HEK293 (cell line): ENCODE data around the gene C1orf146.

Source experiments
- CTCF ChIA-PET: fragments of 350-600 bp; formaldehyde crosslinking; extraction: SDS; loops from one replicate; lab custom pipeline; 2021; ENCODE audit warnings: antibody characterized with exemption; lab: Yijun Ruan, JAX
- POLR2A ChIA-PET: fragments of 300-600 bp; formaldehyde crosslinking; extraction: SDS; loops from one replicate; lab custom pipeline; 2020; ENCODE audit warnings: antibody characterized with exemption, inconsistent platforms; lab: Yijun Ruan, JAX
- H3K27ac ChIP-seq: fragments of 200-500 bp; sonication (Bioruptor generic); 2 replicates; pipeline ENCODE4 v1.5.1; 2014; ENCODE audit warnings: low read depth, low read length, control low read depth, inconsistent platforms; ENCODE audit errors: extremely low read depth
- H3K36me3 ChIP-seq, 2 experiments: fragments of 200-500 bp in 1 of 2; sonication (Bioruptor generic) in 1 of 2; 1 replicate in 1 of 2; 2 replicates in 1 of 2; pipeline ENCODE4 v1.5.1; 2014 to 2017; ENCODE audit warnings: inconsistent platforms in 2 of 2, low read length in 2 of 2; ENCODE audit not compliant: control insufficient read depth in 2 of 2, insufficient read depth in 1 of 2
- H3K4me1 ChIP-seq: fragments of 200-500 bp; sonication (Bioruptor generic); 2 replicates; pipeline ENCODE4 v1.5.1; 2014; ENCODE audit warnings: mild to moderate bottlenecking, low read length, inconsistent platforms; ENCODE audit not compliant: control insufficient read depth, insufficient read depth
- H3K4me3 ChIP-seq: 2 replicates; pipeline ENCODE4 v1.5.1; 2011; ENCODE audit warnings: low read depth, mild to moderate bottlenecking, control low read depth, low read length, moderate library complexity
- H3K9me3 ChIP-seq: fragments of 200-500 bp; sonication (Bioruptor generic); 2 replicates; pipeline ENCODE4 v1.5.1; 2014; ENCODE audit warnings: low read depth, low read length, inconsistent platforms; ENCODE audit not compliant: control insufficient read depth, insufficient read depth
- HOXC10 ChIP-seq: sonication (generic); formaldehyde crosslinking; IDR thresholded peaks from 2 replicates; pipeline ENCODE4 v1.8.1; 2023; ENCODE audit warnings: mild to moderate bottlenecking, missing genetic modification reagents
- KLF9 ChIP-seq: fragments of 450-650 bp; formaldehyde crosslinking; IDR thresholded peaks from 2 replicates; pipeline ENCODE4 v1.5.1; 2016; ENCODE audit warnings: missing biosample characterization, missing genetic modification characterization, low read depth
- MEIS1 ChIP-seq: sonication (generic); formaldehyde crosslinking; IDR thresholded peaks from 2 replicates; pipeline ENCODE4 v1.8.1; 2022; ENCODE audit warnings: missing genetic modification reagents, mild to moderate bottlenecking, borderline replicate concordance
- MYNN ChIP-seq: fragments of 450-650 bp; formaldehyde crosslinking; IDR thresholded peaks from 2 replicates; pipeline ENCODE4 v1.5.1; 2016; ENCODE audit warnings: missing biosample characterization, missing genetic modification characterization, borderline replicate concordance
- SALL2 ChIP-seq: fragments of 450-650 bp; formaldehyde crosslinking; IDR thresholded peaks from 2 replicates; pipeline ENCODE4 v1.5.0; 2017; ENCODE audit warnings: missing biosample characterization, mild to moderate bottlenecking, missing genetic modification characterization, borderline replicate concordance
- SP3 ChIP-seq: fragments of 450-650 bp; formaldehyde crosslinking; IDR thresholded peaks from 2 replicates; pipeline ENCODE4 v1.5.1; 2016; ENCODE audit warnings: missing biosample characterization, missing genetic modification characterization
- TSHZ1 ChIP-seq: fragments of 450-650 bp; formaldehyde crosslinking; IDR thresholded peaks from 2 replicates; pipeline ENCODE4 v1.5.1; 2016; ENCODE audit warnings: missing biosample characterization, missing genetic modification characterization, borderline replicate concordance
- ZFP69B ChIP-seq: fragments of 450-650 bp; formaldehyde crosslinking; IDR thresholded peaks from 2 replicates; pipeline ENCODE4 v1.5.1; 2016; ENCODE audit warnings: missing biosample characterization, missing genetic modification characterization
- ZIC2 ChIP-seq: fragments of 450-650 bp; formaldehyde crosslinking; IDR thresholded peaks from 2 replicates; pipeline ENCODE4 v1.5.1; 2016; ENCODE audit warnings: missing biosample characterization, missing genetic modification characterization
- ZNF114 ChIP-seq: fragments of 450-650 bp; formaldehyde crosslinking; IDR thresholded peaks from 2 replicates; pipeline ENCODE4 v1.5.0; 2017; ENCODE audit warnings: missing biosample characterization, missing genetic modification characterization
- ZNF133 ChIP-seq: fragments of 450-650 bp; formaldehyde crosslinking; IDR thresholded peaks from 2 replicates; pipeline ENCODE4 v1.5.1; 2016; ENCODE audit warnings: missing biosample characterization, missing genetic modification characterization
- ZNF211 ChIP-seq: fragments of 450-650 bp; formaldehyde crosslinking; IDR thresholded peaks from 2 replicates; pipeline ENCODE4 v1.5.1; 2016; ENCODE audit warnings: low read depth, missing biosample characterization, missing genetic modification characterization
- ZNF239 ChIP-seq: fragments of 450-650 bp; formaldehyde crosslinking; IDR thresholded peaks from 2 replicates; pipeline ENCODE4 v1.5.1; 2016; ENCODE audit warnings: missing biosample characterization, missing genetic modification characterization
- ZNF311 ChIP-seq: fragments of 450-650 bp; formaldehyde crosslinking; IDR thresholded peaks from 2 replicates; pipeline ENCODE4 v1.5.1; 2017; ENCODE audit warnings: missing biosample characterization, missing genetic modification characterization, borderline replicate concordance
- ZNF324 ChIP-seq: fragments of 450-650 bp; formaldehyde crosslinking; IDR thresholded peaks from 2 replicates; pipeline ENCODE4 v1.5.1; 2016; ENCODE audit warnings: missing biosample characterization, missing genetic modification characterization
- ZNF391 ChIP-seq: fragments of 450-650 bp; formaldehyde crosslinking; IDR thresholded peaks from 2 replicates; pipeline ENCODE4 v1.5.1; 2016; ENCODE audit warnings: low read depth, missing biosample characterization, missing genetic modification characterization, borderline replicate concordance
- ZNF449 ChIP-seq: fragments of 450-650 bp; formaldehyde crosslinking; IDR thresholded peaks from 2 replicates; pipeline ENCODE4 v1.5.1; 2017; ENCODE audit warnings: missing biosample characterization, mild to moderate bottlenecking, missing genetic modification characterization, moderate library complexity
- ZNF549 ChIP-seq: fragments of 450-650 bp; IDR thresholded peaks from 2 replicates; pipeline ENCODE4 v1.5.1; 2018; ENCODE audit warnings: missing biosample characterization, missing genetic modification characterization, mild to moderate bottlenecking, inconsistent platforms, moderate library complexity
- ZNF580 ChIP-seq: fragments of 450-650 bp; formaldehyde crosslinking; IDR thresholded peaks from 2 replicates; pipeline ENCODE4 v1.5.1; 2016; ENCODE audit warnings: missing biosample characterization, missing genetic modification characterization
- ZNF621 ChIP-seq: fragments of 450-650 bp; formaldehyde crosslinking; IDR thresholded peaks from 2 replicates; pipeline ENCODE4 v1.5.1; 2017; ENCODE audit warnings: missing biosample characterization, missing genetic modification characterization
- ZNF645 ChIP-seq: fragments of 450-650 bp; formaldehyde crosslinking; IDR thresholded peaks from 2 replicates; pipeline ENCODE4; 2016; ENCODE audit warnings: missing biosample characterization, missing genetic modification characterization
- ZNF76 ChIP-seq: fragments of 450-650 bp; formaldehyde crosslinking; IDR thresholded peaks from 2 replicates; pipeline ENCODE4; 2016; ENCODE audit warnings: low read depth, missing biosample characterization, missing genetic modification characterization, borderline replicate concordance
- ZNF837 ChIP-seq: fragments of 450-650 bp; formaldehyde crosslinking; IDR thresholded peaks from 2 replicates; pipeline ENCODE4 v1.5.1; 2016; ENCODE audit warnings: missing biosample characterization, missing genetic modification characterization

C1orf146 gene

GRCh38 chr1:92240034-92240433 lies 22.3 kb downstream of the C1orf146 start (continued):
- TF ChIP-seq ZNF580 (tag by site-specific recombination) (no peak), ZNF449 (no peak), ZNF837 (tag by site-specific recombination) (no peak), ZNF391 (no peak)

- Histone ChIP-seq H3K36me3 (peaks cover 9 to 15% of the 10 kb centered on the region in 2 experiments), H3K4me1 (no peaks in the 10 kb centered on the region), H3K9me3 (no peaks in the 10 kb centered on the region), H3K4me3 (no peak overlapping the region), H3K27ac (no peak overlapping the region)
- CTCF ChIA-PET, result no interaction called here
- TF ChIP-seq ZNF76 (tag by site-specific recombination) (no peak), ZNF114 (tag by site-specific recombination) (no peak), ZNF133 (tag by site-specific recombination) (no peak), ZNF645 (no peak), MEIS1 (CRISPR knock-in tag) (no peak), ZIC2 (tag by site-specific recombination) (no peak), ZNF549 (no peak), ZFP69B (tag by site-specific recombination) (no peak), ZNF311 (tag by site-specific recombination) (no peak), ZNF324 (tag by site-specific recombination) (no peak), KLF9 (tag by site-specific recombination) (no peak), HOXC10 (CRISPR knock-in tag) (no peak), ZNF239 (tag by site-specific recombination) (no peak), ZNF621 (tag by site-specific recombination) (no peak), MYNN (tag by site-specific recombination) (no peak), SALL2 (tag by site-specific recombination) (no peak), SP3 (no peak), ZNF211 (no peak), TSHZ1 (tag by site-specific recombination) (no peak)
- POLR2A ChIA-PET, result no interaction called here
Observed at GRCh38 chr1:92244376-92244775, 26.7 kb downstream of the C1orf146 start.
